NCI-H1092 (cell line): ENCODE results near the gene C14orf132.

Experiments
- DNase-seq: peaks from one replicate; lab custom pipeline; 2025; lab: John Stamatoyannopoulos, UW

C14orf132 gene

GRCh38 chr14:96119947-96120346 is 80.8 kb downstream of the C14orf132 start:
- DNase-seq: no peak

- DNase-seq: no peak
These were observed 81.2 kb downstream of the C14orf132 start for GRCh38 chr14:96120392-96120791.

GRCh38 chr14:96120941-96121340 is 81.8 kb downstream of the C14orf132 start:
- DNase-seq: no peak

- no peak for DNase-seq
These were observed 82.7 kb downstream of the C14orf132 start for GRCh38 chr14:96121660-96122395.

- DNase-seq: no peak
These were observed 83.3 kb downstream of the C14orf132 start for GRCh38 chr14:96122496-96122895.

GRCh38 chr14:96125536-96125935 is 86.4 kb downstream of the C14orf132 start:
- DNase-seq: peak; percentile 6

- no peak for DNase-seq
These were observed 87.2 kb downstream of the C14orf132 start for GRCh38 chr14:96126339-96126782.

- no peak for DNase-seq
These were observed 87.7 kb downstream of the C14orf132 start for GRCh38 chr14:96126783-96127271.

- no peak for DNase-seq
These were observed 90.1 kb downstream of the C14orf132 start for GRCh38 chr14:96129128-96129736.

GRCh38 chr14:96130391-96130790 is 91.2 kb downstream of the C14orf132 start:
- no peak for DNase-seq

GRCh38 chr14:96130854-96131253 is 91.7 kb downstream of the C14orf132 start:
- DNase-seq: no peak

- no peak for DNase-seq
These were observed 92.7 kb downstream of the C14orf132 start for GRCh38 chr14:96131836-96132235.

GRCh38 chr14:96134508-96134907 is 95.3 kb downstream of the C14orf132 start:
- DNase-seq: no peak

- no peak for DNase-seq
These were observed 96.1 kb downstream of the C14orf132 start for GRCh38 chr14:96135285-96135684.

- no peak for DNase-seq
These were observed 97.3 kb downstream of the C14orf132 start for GRCh38 chr14:96136371-96137005.

GRCh38 chr14:96138241-96138640 is 99.1 kb downstream of the C14orf132 start:
- no peak for DNase-seq

GRCh38 chr14:96139169-96139568 is 100.0 kb downstream of the C14orf132 start:
- no peak for DNase-seq

- no peak for DNase-seq
These were observed 100.7 kb downstream of the C14orf132 start for GRCh38 chr14:96139879-96140278.

GRCh38 chr14:96140952-96141351 is 101.8 kb downstream of the C14orf132 start:
- no peak for DNase-seq
